HUDEP-2 (cell line): ENCODE measurements around the gene ANKRD36C.
"Not testable (repeated sequence)": the region's sequence is repeated elsewhere in the genome, so short reads cannot be mapped to it uniquely, and the experiment has no call there.

ENCODE experiments used
- DNase-seq, 76 experiments: peaks; one replicate each; lab custom pipeline; 2025; ENCODE audit not compliant: unreplicated experiment in 76 of 76; lab: John Stamatoyannopoulos, UW

ANKRD36C gene

GRCh38 chr2:95813311-95813710 is 178.3 kb downstream of the ANKRD36C start:
- not testable (repeated sequence) for DNase-seq

GRCh38 chr2:95799892-95800291 is 191.7 kb downstream of the ANKRD36C start:
- no peak for DNase-seq

- DNase-seq = not testable (repeated sequence)
Observed at GRCh38 chr2:95799147-95799889, 192.3 kb downstream of the ANKRD36C start.

DNA sequence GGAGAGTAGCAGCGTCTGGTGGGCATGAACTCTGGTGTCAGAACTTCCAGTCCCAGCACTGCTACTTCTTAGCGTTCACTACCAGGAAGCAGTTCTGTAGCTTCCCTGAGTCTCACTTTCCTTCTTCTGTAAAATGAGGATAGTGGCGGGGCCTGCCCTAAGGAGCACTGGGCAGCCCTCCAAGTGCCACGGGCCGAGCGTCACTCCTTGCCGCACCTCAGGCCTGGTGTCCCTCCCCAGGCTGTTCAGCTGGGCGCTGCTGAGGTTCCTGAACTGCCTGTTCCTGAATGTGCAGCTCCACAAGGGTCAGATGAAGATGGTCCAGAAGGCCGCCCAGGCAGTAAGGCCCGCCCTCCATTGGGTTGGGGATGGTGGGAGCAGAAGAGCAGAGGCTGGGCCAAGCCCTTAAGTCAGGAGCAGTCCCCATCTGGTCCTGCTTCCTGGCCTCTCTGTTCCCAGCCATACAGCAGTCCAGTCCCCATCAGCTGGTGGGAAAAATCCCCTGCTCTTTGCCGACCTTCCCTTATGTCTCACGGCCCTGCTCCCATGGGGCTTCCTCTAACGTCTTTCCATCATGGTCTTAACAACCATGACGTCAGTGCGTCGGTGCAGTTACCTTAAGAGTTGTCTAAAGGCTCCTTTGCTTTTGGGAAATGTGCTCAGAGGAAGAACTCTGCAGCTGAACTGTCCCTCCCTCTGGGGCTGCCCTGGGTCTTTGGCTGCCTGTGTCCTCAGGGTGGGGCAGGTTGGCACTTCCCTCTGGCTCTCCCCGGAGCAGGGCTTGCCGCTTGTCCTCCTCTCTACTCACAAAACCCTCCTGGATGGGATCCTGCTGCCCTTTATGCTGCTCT is 195.2 kb downstream of the ANKRD36C start:
- not testable (repeated sequence) for DNase-seq

GRCh38 chr2:95793970-95794369 is 197.7 kb downstream of the ANKRD36C start:
- not testable (repeated sequence) for DNase-seq

DNA sequence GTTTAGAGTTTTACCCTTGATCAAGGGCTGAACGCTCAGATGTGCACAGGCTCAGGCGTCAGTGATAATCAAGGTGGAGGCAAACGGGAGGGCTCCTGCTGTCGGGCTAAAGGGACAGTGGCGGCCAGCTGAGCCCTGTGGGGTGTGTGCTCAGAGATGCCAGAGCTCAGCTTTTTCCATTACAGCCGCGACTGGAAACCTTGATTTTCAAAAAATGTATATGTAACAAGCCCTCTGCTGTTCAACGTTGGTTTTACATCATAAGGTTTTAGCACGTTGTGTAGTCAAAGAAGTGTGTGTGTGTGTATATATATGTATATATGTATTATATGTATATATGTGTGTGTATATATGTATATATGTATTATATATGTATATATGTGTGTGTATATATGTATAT is 201.4 kb downstream of the ANKRD36C start:
- not testable (repeated sequence) for DNase-seq

GRCh38 chr2:95789385-95789784 is 202.2 kb downstream of the ANKRD36C start:
- DNase-seq = not testable (repeated sequence)

- not testable (repeated sequence) for DNase-seq
Observed at GRCh38 chr2:95788642-95789041, 203.0 kb downstream of the ANKRD36C start.
